K562 (cell line): ENCODE measurements around the gene ELK4. TPM values are rescaled to one million over a fixed set of nuclear protein-coding genes. Genes with fewer than 3 reads are reported as not detected.

Experiments
- ATAC-seq: fragments of 200-7000 bp; cut with Tn5 transposase; 3 replicates; pipeline ENCODE4 v1.9.1; 2020; ENCODE audit warnings: moderate library complexity
- BruUV-seq: library from RNA; stranded (reverse); fragments of 400-500 nt; replicated peaks from 2 replicates; lab custom pipeline; 2021; lab: Mats Ljungman, UMichigan
- CTCF ChIA-PET: fragments of 300-600 bp; formaldehyde crosslinking; extraction: SDS; loops from one replicate; lab custom pipeline; 2021; ENCODE audit warnings: low intra/inter-chr PET ratio; lab: Yijun Ruan, JAX
- POLR2A ChIA-PET: fragments of 300-600, 350-650 bp; sonication (Branson Sonifier 250); formaldehyde crosslinking; extraction: SDS; loops from one replicate; lab custom pipeline; 2021; ENCODE audit warnings: antibody characterized with exemption, inconsistent platforms; lab: Yijun Ruan, JAX
- DNase-seq, 4 experiments: peaks; one replicate each; pipeline versions ENCODE4 v3.0.0 to v3.0.0-alpha.2; 2011 to 2018; ENCODE audit warnings: low spot score in 3 of 4, mixed read lengths in 3 of 4; ENCODE audit errors: extremely low read depth in 1 of 4
- FAIRE-seq: peaks from 2 replicates; lab custom pipeline; 2011; peaks lifted over from hg19 to GRCh38; lab: Jason Lieb, UNC
- H2AFZ ChIP-seq: 2 replicates; pipeline ENCODE4 v1.6.0; 2011; ENCODE audit warnings: low read depth, low read length, control low read depth, inconsistent platforms
- H3K27ac ChIP-seq: fragments of 200-600 bp; 3 replicates; pipeline ENCODE4 v1.8.0; 2011; ENCODE audit warnings: low read depth, mild to moderate bottlenecking, control low read depth, inconsistent platforms, low read length, moderate library complexity, mixed read lengths; ENCODE audit errors: extremely low read depth
- H3K27me3 ChIP-seq, 2 experiments: fragments of 300-600 bp in 1 of 2; 2 replicates in 1 of 2; 3 replicates in 1 of 2; pipeline versions ENCODE4 v1.6.0 to v1.8.0; 2011; ENCODE audit warnings: inconsistent platforms in 2 of 2, low read length in 2 of 2, mild to moderate bottlenecking in 1 of 2, mixed read lengths in 1 of 2, moderate library complexity in 1 of 2; ENCODE audit not compliant: control insufficient read depth in 2 of 2, insufficient read depth in 2 of 2
- H3K36me3 ChIP-seq: fragments of 300-600 bp; 3 replicates; pipeline ENCODE4 v1.8.0; 2011; ENCODE audit warnings: mild to moderate bottlenecking, low read length, inconsistent platforms; ENCODE audit not compliant: control insufficient read depth, insufficient read depth
- H3K4me1 ChIP-seq, 2 experiments: fragments of 200-600 bp in 1 of 2; replicated peaks in 1 of 2; 2 replicates in 1 of 2; 3 replicates in 1 of 2; pipeline versions ENCODE4 v1.5.1 to v1.8.0; 2011; ENCODE audit warnings: inconsistent platforms in 2 of 2, low read length in 2 of 2, mild to moderate bottlenecking in 1 of 2, mixed read lengths in 1 of 2, moderate library complexity in 1 of 2; ENCODE audit not compliant: control insufficient read depth in 2 of 2, insufficient read depth in 2 of 2
- H3K4me2 ChIP-seq: 2 replicates; pipeline ENCODE4 v1.6.1; 2011; ENCODE audit warnings: low read length, control low read depth, inconsistent platforms, mixed read lengths; ENCODE audit not compliant: insufficient read depth
- H3K4me3 ChIP-seq: fragments of 200-600 bp; sonication (generic), shearing (Covaris generic); 2 replicates; pipeline ENCODE4 v1.5.1; 2016; ENCODE audit warnings: control low read depth, inconsistent platforms
- H3K79me2 ChIP-seq: fragments of 200-600 bp; 3 replicates; pipeline ENCODE4 v1.8.0; 2011; ENCODE audit warnings: low read length, inconsistent platforms; ENCODE audit not compliant: control insufficient read depth, insufficient read depth
- H3K9ac ChIP-seq, 2 experiments: 2 replicates each; pipeline versions ENCODE4 v1.6.0 to v1.6.1; 2011; ENCODE audit warnings: low read depth in 2 of 2, low read length in 2 of 2, control low read depth in 1 of 2, inconsistent platforms in 1 of 2, mild to moderate bottlenecking in 1 of 2, mixed read lengths in 1 of 2; ENCODE audit not compliant: insufficient read depth in 1 of 2
- H3K9me1 ChIP-seq: one replicate; pipeline ENCODE4 v1.6.0; 2011; ENCODE audit warnings: inconsistent platforms, mild to moderate bottlenecking, low read length, moderate library complexity; ENCODE audit not compliant: control insufficient read depth, insufficient read depth
- H3K9me3 ChIP-seq: replicated peaks from 2 replicates; pipeline ENCODE4 v1.5.1; 2011; ENCODE audit warnings: low read depth, low read length, inconsistent platforms; ENCODE audit not compliant: control insufficient read depth, insufficient read depth
- H4K20me1 ChIP-seq: replicated peaks from 2 replicates; pipeline ENCODE4 v1.6.1; 2011; ENCODE audit warnings: low read length, inconsistent platforms, mixed read lengths; ENCODE audit not compliant: control insufficient read depth, insufficient read depth
- BMI1 ChIP-seq: fragments of 150-350 bp; IDR thresholded peaks from 2 replicates; pipeline ENCODE4 v1.6.1; 2014; ENCODE audit warnings: low read length
- DDX20 ChIP-seq: fragments of 450-650 bp; IDR thresholded peaks from 2 replicates; pipeline ENCODE4 v1.6.1; 2016; ENCODE audit warnings: missing genetic modification characterization, low read depth, mild to moderate bottlenecking, missing compliant biosample characterization, moderate library complexity
- FOXP1 ChIP-seq: sonication (generic); formaldehyde crosslinking; IDR thresholded peaks from 2 replicates; pipeline ENCODE4 v1.8.0; 2022; ENCODE audit warnings: mild to moderate bottlenecking, missing genetic modification reagents
- GTF2A2 ChIP-seq: IDR thresholded peaks from 2 replicates; pipeline ENCODE4 v1.6.1; 2016; ENCODE audit warnings: mild to moderate bottlenecking, missing genetic modification characterization, missing compliant biosample characterization
- LEF1 ChIP-seq: fragments of 450-650 bp; IDR thresholded peaks from 2 replicates; pipeline ENCODE4 v1.6.1; 2016; ENCODE audit warnings: mild to moderate bottlenecking
- NCOA1 ChIP-seq: fragments of 450-650 bp; IDR thresholded peaks from 2 replicates; pipeline ENCODE4 v1.6.1; 2016; ENCODE audit warnings: low read depth
- U2AF1 ChIP-seq: fragments of 200-400 bp; formaldehyde crosslinking; optimal IDR thresholded peaks from 2 replicates; pipeline ENCODE3; 2017; ENCODE audit warnings: mild to moderate bottlenecking, low read depth, low read length, moderate library complexity
- U2AF2 ChIP-seq: fragments of 200-400 bp; formaldehyde crosslinking; optimal IDR thresholded peaks from 2 replicates; pipeline ENCODE3; 2017; ENCODE audit warnings: low read depth, mild to moderate bottlenecking, low read length
- ZBTB7A ChIP-seq: IDR thresholded peaks from 2 replicates; pipeline ENCODE4 v1.6.1; 2011; ENCODE audit warnings: low read depth, mild to moderate bottlenecking, low read length, moderate library complexity, borderline replicate concordance; ENCODE audit not compliant: control insufficient read depth
- ZNF146 ChIP-seq: IDR thresholded peaks from one replicate; pipeline ENCODE4 v1.6.1; 2018; ENCODE audit warnings: missing compliant biosample characterization; ENCODE audit not compliant: unreplicated experiment
- ZNF354B ChIP-seq: fragments of 250-450 bp; sonication (Bioruptor Pico); IDR thresholded peaks from 2 replicates; pipeline ENCODE4 v1.4.0; 2020
- ZNF551 ChIP-seq: fragments of 250-450 bp; sonication (Bioruptor Pico); IDR thresholded peaks from 2 replicates; pipeline ENCODE4 v1.5.0; 2021; ENCODE audit warnings: mild to moderate bottlenecking, moderate library complexity
- ZNF586 ChIP-seq: fragments of 450-650 bp; formaldehyde crosslinking; conservative IDR thresholded peaks from 2 replicates; pipeline ENCODE4 v1.4.0; 2020; ENCODE audit warnings: mild to moderate bottlenecking, moderate library complexity
- ZNF785 ChIP-seq: fragments of 250-450 bp; sonication (Bioruptor Pico); IDR thresholded peaks from 2 replicates; pipeline ENCODE4 v1.4.0; 2020; ENCODE audit warnings: mild to moderate bottlenecking
- WGBS: fragments of 100-300 bp; shearing (Covaris generic); methylation state at CpG from one replicate; pipeline ENCODE4 v1.1.6; 2016; ENCODE audit warnings: low coverage, mixed read lengths; ENCODE audit not compliant: insufficient coverage; ENCODE audit errors: missing lambda C conversion rate; 5-methylcytosine and 5-hydroxymethylcytosine counted together
- in situ Hi-C: fragments of 300-500 bp; cut with MboI; formaldehyde crosslinking; loops from 4 replicates; pipeline ENCODE4 v1.15.0; 2018; ENCODE audit warnings: inconsistent platforms, mixed read lengths
- intact Hi-C: fragments of 100-400 bp; cut with micrococcal nuclease; formaldehyde crosslinking; loops from 2 replicates; pipeline ENCODE4 v1.14.2; 2022
- polyA plus RNA-seq, 8 experiments: library from polyadenylated mRNA; depleted of rRNA in 4 of 8; stranded (reverse) in 5 of 8; unstranded in 3 of 8; fragments of >200 nt; fragmentation: Nextera tagmentation in 2 of 8; fragmentation: Illumina TruSeq in 1 of 8; extraction: Ambion mirVana in 2 of 8; extraction: Trizol in 1 of 8; gene quantifications; 2 replicates each; pipeline versions ENCODE4 v1.2.1 to v1.2.3, GENCODE V29; 2011 to 2014; ENCODE audit warnings: inconsistent platforms in 1 of 8, missing spikeins in 1 of 8
- total RNA-seq, 7 experiments: library from RNA; depleted of rRNA in 6 of 7; stranded (reverse); fragments of >200 nt in 6 of 7; fragmentation: Illumina TruSeq in 2 of 7; extraction: Trizol in 2 of 7; gene quantifications; 2 replicates each; pipeline versions ENCODE4 v1.2.1 to v1.2.3, GENCODE V29; 2011 to 2021; ENCODE audit warnings: low replicate concordance in 1 of 7
- TF ChIP-seq, protein P1 (sequence below): fragments of 150-350 bp; conservative IDR thresholded peaks from 2 replicates; pipeline ENCODE4 v1.6.1; 2014; ENCODE audit warnings: low read length

Gene ELK4
- total and polyA plus RNA-seq, 9 of the 15 experiments (the other 6 are each of a cell fraction or from before 2014, with no cell fraction given), result 2.0 to 21.7 (median 9.2) TPM

DNA sequence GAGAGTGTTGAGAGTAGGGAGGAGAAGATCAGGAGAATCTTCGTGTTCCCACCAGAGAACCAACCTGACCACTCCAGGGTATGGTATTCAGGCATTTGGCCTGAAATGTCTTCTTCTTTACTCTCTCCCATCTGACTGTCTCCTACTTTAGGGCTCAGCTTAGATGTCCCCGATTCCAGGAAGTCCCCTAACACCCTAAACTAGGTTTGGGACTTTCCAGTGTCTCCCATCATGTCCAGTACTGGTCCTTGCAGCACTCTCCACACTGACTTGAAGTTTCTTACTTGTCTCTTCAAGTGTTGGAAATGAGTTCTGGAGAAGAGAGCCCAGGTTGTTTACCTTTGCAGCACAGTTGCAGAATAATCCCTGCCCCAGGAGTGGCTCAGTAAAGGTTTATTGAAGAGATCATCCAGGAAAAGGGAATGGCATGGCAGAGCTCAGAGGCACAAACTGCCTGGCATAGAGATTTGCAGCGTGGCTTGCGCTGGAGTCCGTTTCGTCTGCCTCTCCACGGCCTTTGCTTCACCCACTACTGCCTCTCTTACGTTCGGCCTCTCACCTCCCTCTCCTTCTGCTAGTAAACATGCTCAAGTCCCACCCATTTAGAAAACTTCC lies 6.2 kb upstream of the ELK4 start:
- POLR2A ChIA-PET, result interaction anchor here (1.7 kb wide), 1 partner anchor 21 kb away, joined by 6 read pairs; no protein-coding TSS in a partner anchor

More for the DNA sequence above, 6.2 kb upstream of the ELK4 start:
- FAIRE-seq (no peak), DNase-seq (no peak), ATAC-seq (peak; percentile 41)
- H3K4me2 ChIP-seq, result no peak overlapping the region
- H3K4me3 ChIP-seq, result no peak overlapping the region
- WGBS, result 27% methylated on average over 9 of the region's 9 CpGs
- peaks cover 0 to 4% of the 10 kb centered on the region in 2 experiments; a peak in 2 of 5 replicates for H3K27me3 ChIP-seq
- intact Hi-C loops, result no loop called here
- no peaks in the 10 kb centered on the region for H3K36me3 ChIP-seq
- CTCF ChIA-PET, result no interaction called here
- H3K4me1 ChIP-seq, result peaks cover 0 to 6% of the 10 kb centered on the region in 2 experiments; a peak in 2 of 5 replicates
- H3K9me1 ChIP-seq, result no peaks in the 10 kb centered on the region
- H4K20me1 ChIP-seq, result 0 out of 2 replicates have a peak, but pooled peaks cover 4% of the 10 kb centered on the region
- BruUV-seq, result no TSS peak
- H3K9ac ChIP-seq, result no peak overlapping the region
- in situ Hi-C loops, result no loop called here
- no peak overlapping the region for H3K27ac ChIP-seq
- TF ChIP-seq GTF2A2 (tag) (no peak), ZNF551 (CRISPR knock-in tag) (no peak), ZNF785 (CRISPR knock-in tag) (no peak), ZNF354B (CRISPR knock-in tag) (no peak), BMI1 (no peak), U2AF2 (no peak), ZNF586 (no peak), FOXP1 (no peak), ZNF146 (CRISPR knock-in tag) (no peak), DDX20 (tag) (no peak), NCOA1 (no peak), U2AF1 (no peak), LEF1 (no peak), ZBTB7A (no peak)
- TF ChIP-seq, protein P1, sequence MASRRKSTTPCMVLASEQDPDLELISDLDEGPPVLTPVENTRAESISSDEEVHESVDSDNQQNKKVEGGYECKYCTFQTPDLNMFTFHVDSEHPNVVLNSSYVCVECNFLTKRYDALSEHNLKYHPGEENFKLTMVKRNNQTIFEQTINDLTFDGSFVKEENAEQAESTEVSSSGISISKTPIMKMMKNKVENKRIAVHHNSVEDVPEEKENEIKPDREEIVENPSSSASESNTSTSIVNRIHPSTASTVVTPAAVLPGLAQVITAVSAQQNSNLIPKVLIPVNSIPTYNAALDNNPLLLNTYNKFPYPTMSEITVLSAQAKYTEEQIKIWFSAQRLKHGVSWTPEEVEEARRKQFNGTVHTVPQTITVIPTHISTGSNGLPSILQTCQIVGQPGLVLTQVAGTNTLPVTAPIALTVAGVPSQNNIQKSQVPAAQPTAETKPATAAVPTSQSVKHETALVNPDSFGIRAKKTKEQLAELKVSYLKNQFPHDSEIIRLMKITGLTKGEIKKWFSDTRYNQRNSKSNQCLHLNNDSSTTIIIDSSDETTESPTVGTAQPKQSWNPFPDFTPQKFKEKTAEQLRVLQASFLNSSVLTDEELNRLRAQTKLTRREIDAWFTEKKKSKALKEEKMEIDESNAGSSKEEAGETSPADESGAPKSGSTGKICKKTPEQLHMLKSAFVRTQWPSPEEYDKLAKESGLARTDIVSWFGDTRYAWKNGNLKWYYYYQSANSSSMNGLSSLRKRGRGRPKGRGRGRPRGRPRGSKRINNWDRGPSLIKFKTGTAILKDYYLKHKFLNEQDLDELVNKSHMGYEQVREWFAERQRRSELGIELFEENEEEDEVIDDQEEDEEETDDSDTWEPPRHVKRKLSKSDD, result no peak
- peak overlapping the region; percentile 36; the same call in 1 of the 2 replicates for H2AFZ ChIP-seq
- H3K9me3 ChIP-seq, result no peaks in the 10 kb centered on the region
- H3K79me2 ChIP-seq, result no peaks in the 10 kb centered on the region
